ENCODE measurements around the gene CTNNA2.

The CTNNA2 gene

DNA sequence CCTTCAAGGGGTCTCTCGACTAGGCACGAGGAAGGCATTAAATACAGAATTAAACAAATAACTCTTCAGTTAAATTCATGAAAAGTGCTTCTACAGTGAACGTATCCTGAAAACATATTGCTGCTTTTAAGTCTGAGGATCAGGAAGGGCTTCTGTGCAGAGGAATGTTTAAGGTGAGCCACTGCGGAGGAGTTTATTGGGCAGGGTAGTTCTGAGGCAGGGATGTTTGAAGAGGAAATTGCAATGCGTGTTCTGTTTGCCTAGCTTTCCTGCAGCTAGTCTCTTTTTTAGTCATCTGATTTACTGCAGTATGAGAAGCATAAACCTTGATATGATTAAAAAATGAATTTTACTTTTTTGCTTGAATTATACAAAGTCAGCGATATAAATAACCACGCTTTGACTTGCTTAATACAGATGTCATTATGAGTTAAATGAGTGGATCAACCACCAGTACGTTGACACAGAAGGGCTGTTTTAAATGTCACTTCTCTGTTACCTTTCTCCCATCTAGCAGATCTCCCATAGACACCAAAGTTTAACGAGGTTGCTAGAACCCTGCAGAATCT lies 98.7 kb downstream of the CTNNA2 start:
- in situ Hi-C loops (cut with HindIII; ENCODE audit: low sequenced_read_pairs) = no loop called here

- in situ Hi-C loops (cut with HindIII; ENCODE audit: low sequenced_read_pairs) = no loop called here
These were observed 100.1 kb downstream of the CTNNA2 start for GRCh38 chr2:79612999-79613398.

GRCh38 chr2:79619442-79619841 lies 106.6 kb downstream of the CTNNA2 start:
- in situ Hi-C loops (cut with HindIII; ENCODE audit: low sequenced_read_pairs) = no loop called here

DNA sequence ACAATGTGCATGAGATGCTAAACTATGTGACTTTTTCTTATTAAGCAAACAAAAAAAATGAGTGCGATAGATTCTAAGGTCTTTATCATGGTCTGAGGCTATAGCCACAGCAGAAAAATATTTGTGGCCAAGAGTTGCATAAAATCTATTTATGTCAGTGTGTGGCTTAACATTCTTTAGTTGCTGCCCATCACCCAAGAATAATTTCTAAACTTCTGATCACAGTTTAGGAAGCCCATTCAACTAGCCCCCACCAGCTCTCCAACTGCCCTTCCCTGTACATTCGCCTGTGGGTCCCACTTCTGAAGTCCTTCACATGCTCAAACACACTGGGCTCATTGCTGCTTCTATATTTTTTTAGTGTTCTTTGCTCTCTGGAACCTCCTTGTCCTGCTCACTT lies 107.1 kb downstream of the CTNNA2 start:
- in situ Hi-C loops (cut with HindIII; ENCODE audit: low sequenced_read_pairs) = no loop called here

DNA sequence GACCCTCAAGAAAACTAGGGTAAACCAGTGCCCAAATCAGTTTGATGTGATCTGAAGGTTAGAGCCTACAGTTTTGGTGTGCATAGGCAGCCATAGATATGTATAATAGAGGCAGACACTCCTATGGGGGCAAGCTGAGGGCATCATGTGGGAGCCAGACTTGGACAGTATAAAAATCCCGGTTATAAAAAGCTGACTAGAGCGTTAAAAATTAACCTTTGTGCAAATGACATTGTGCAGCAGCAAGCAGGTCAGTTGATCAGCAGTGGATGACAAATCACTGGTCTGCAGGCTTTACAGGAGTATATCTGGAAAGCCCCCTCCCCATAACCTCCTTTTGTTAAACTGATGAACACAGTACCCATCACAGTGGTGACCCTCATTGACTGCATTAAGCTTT lies 107.8 kb downstream of the CTNNA2 start:
- in situ Hi-C loops (cut with HindIII; ENCODE audit: low sequenced_read_pairs) = no loop called here

GRCh38 chr2:79621252-79621651 lies 108.4 kb downstream of the CTNNA2 start:
- in situ Hi-C loops (cut with HindIII; ENCODE audit: low sequenced_read_pairs) = no loop called here

DNA sequence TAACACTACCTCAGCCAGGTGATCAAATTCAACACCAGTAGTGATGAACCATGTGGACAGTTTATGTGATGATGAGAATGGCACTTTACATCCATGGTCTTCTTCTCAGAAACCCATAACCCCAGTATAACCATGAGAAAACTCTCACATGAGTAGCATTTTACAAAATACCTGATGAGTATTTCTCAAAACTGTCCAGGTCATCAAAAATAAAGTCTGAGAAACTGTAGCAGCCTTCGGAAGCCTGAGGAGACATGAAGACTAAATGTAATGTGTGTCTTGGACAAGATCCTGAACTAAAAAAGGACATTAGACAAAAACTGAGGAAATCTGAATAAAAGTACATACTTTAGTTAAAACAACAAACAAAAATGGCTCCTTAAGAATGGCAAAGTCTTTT lies 108.9 kb downstream of the CTNNA2 start:
- in situ Hi-C loops (cut with HindIII; ENCODE audit: low sequenced_read_pairs) = no loop called here

GRCh38 chr2:79622508-79622907 lies 109.7 kb downstream of the CTNNA2 start:
- in situ Hi-C loops (cut with HindIII; ENCODE audit: low sequenced_read_pairs) = no loop called here

- in situ Hi-C loops (cut with HindIII; ENCODE audit: low sequenced_read_pairs) = no loop called here
These were observed 114.4 kb downstream of the CTNNA2 start for GRCh38 chr2:79627237-79627636.

DNA sequence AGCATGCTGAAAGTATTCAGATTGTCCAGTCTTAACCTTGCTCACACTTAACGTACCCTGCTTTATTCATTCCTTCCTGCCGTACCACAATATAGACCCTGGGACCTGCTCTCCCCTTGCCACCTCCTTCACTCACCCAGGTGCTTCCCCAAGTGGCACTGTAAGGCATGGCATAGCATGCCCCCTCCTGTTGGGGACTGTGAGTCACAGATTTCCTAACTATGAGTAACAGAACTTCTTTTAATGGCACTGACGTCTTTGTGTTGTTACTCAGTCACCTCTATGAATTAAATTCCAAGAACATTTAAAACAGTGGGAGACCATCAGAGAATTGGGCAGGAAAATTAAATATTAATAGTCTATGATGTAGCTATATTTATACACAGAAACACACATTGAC lies 117.2 kb downstream of the CTNNA2 start:
- in situ Hi-C loops (cut with HindIII; ENCODE audit: low sequenced_read_pairs) = no loop called here

GRCh38 chr2:79630972-79631557 lies 118.2 kb downstream of the CTNNA2 start:
- in situ Hi-C loops (cut with HindIII; ENCODE audit: low sequenced_read_pairs) = no loop called here

DNA sequence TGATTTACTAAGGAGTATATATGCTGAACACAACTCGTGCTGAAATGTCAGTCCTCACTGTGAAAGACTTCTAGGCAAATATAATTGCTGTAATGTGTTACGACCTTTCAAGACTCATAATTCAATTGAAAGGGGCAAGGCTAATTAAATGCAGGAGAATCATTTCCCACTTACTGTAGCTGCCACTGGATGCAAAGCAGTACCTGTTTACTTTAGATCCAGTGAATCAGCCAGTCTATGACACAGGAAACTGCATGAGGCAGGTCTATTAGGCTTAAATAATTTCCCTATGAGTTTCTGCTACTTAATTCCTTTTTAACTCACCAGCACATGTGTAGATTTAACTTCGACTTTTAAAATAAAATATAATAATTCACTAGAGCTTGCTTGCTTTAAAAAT lies 125.6 kb downstream of the CTNNA2 start:
- in situ Hi-C loops (cut with HindIII; ENCODE audit: low sequenced_read_pairs) = no loop called here

GRCh38 chr2:79638954-79639353 lies 126.1 kb downstream of the CTNNA2 start:
- in situ Hi-C loops (cut with HindIII; ENCODE audit: low sequenced_read_pairs) = no loop called here

GRCh38 chr2:79640001-79640400 lies 127.2 kb downstream of the CTNNA2 start:
- in situ Hi-C loops (cut with HindIII; ENCODE audit: low sequenced_read_pairs) = no loop called here

GRCh38 chr2:79649531-79649930 lies 136.7 kb downstream of the CTNNA2 start:
- in situ Hi-C loops (cut with HindIII; ENCODE audit: low sequenced_read_pairs) = no loop called here

- in situ Hi-C loops (cut with HindIII; ENCODE audit: low sequenced_read_pairs) = no loop called here
These were observed 147.7 kb downstream of the CTNNA2 start for GRCh38 chr2:79660557-79660956.

GRCh38 chr2:79665091-79665490 lies 152.2 kb downstream of the CTNNA2 start:
- in situ Hi-C loops (cut with HindIII; ENCODE audit: low sequenced_read_pairs) = no loop called here

- in situ Hi-C loops (cut with HindIII; ENCODE audit: low sequenced_read_pairs) = no loop called here
These were observed 153.6 kb downstream of the CTNNA2 start for GRCh38 chr2:79666430-79666829.

DNA sequence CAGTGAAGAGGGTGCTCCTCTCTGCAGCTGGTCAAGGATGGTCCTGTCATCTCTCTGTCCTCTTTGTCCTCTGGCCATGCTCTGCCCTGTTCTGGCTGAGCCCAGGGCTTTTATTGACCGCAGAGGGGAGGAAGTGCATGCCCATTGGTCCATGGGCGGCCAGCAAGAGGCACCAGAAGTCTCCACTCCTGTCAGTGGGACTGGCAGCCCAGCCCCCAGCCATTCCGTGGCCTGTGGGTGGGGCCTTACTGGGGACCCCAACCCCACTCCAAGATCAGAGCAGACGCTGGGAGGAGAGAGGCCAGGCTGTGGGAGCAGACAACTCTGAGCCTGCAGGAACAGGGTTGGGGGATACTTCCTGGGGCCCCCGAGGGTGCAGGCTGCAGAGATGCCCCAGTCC lies 156.9 kb downstream of the CTNNA2 start:
- in situ Hi-C loops (cut with HindIII; ENCODE audit: low sequenced_read_pairs) = no loop called here

GRCh38 chr2:79670198-79670597 lies 157.3 kb downstream of the CTNNA2 start:
- in situ Hi-C loops (cut with HindIII; ENCODE audit: low sequenced_read_pairs) = no loop called here

DNA sequence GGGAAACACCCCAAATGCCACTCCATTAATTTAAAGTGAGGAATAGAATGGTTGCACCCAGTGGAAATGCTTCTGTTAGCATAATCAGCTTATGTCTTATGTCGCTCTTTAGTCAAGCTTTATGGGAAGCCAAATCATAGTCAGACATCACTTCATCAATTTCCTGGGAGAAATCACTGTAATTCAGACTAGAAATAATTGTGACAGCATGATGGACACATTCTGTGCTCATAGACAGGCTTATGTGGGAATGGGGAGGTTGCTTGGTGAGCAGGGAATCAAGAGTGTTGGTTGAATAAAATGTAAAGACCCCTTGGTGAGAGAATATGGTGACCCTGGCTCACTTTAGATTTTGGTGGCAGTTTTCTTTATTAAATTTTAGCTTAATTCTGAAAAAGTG lies 174.0 kb downstream of the CTNNA2 start:
- in situ Hi-C loops (cut with HindIII; ENCODE audit: low sequenced_read_pairs) = no loop called here

DNA sequence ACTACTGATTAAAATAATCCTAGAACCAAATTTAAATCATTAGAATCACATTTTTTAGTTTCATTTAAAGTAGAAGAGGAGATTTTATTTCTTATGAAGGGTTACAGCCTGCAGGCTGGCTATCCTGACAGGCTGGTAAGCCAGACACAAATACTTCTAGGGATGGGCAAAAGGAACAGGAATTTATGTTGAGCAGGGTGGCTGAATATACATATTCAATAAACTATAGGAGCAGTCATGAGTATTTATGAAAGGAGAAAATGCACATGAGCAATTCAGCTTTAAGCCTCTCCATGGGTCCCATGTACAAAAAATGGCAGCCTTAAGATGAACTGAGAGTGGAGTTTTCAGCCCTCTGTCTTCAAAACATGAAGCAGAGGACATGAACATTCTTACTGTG lies 182.4 kb downstream of the CTNNA2 start:
- in situ Hi-C loops (cut with HindIII; ENCODE audit: low sequenced_read_pairs) = no loop called here

DNA sequence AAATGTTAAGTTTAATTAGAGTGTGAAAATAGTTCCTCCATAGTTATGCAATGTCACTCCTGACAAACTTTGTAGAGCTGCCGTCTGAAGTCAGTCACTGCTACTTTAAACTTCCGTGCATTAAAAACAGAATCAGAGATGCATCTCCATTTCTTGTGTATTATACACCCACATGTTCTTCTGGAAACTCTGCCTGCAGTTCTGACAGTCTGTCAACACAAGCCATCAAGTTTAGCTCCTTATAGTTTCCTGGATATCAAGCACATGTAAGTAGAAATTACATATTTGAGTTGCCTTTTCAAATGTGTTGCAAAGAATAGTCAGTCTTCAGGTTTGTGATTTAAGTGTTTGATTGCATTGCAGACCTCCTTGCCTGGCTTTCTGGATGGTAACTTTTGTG lies 184.3 kb downstream of the CTNNA2 start:
- in situ Hi-C loops (cut with HindIII; ENCODE audit: low sequenced_read_pairs) = no loop called here
